Esophagus squamous epithelium (tissue), 4 donors: Measurements from ENCODE around the gene CTNNBIP1.

Experiments
- POLR2A ChIP-seq, 4 donors: fragments of 450-650 bp; IDR thresholded peaks; one replicate each; pipeline ENCODE4 v1.6.1; 2017; ENCODE audit warnings: antibody characterized with exemption in 4 of 4, mild to moderate bottlenecking in 4 of 4, moderate library complexity in 3 of 4
- TF ChIP-seq, protein P1 (sequence below), 6 experiments: fragments of 450-650 bp in 4 of 6; fragments of 200-600 bp in 2 of 6; sonication (generic) in 2 of 6; IDR thresholded peaks; one replicate each; pipeline ENCODE4 v1.5.1; 2016 to 2019; ENCODE audit warnings: antibody characterized with exemption in 6 of 6, mild to moderate bottlenecking in 4 of 6, moderate library complexity in 4 of 6

DNA sequence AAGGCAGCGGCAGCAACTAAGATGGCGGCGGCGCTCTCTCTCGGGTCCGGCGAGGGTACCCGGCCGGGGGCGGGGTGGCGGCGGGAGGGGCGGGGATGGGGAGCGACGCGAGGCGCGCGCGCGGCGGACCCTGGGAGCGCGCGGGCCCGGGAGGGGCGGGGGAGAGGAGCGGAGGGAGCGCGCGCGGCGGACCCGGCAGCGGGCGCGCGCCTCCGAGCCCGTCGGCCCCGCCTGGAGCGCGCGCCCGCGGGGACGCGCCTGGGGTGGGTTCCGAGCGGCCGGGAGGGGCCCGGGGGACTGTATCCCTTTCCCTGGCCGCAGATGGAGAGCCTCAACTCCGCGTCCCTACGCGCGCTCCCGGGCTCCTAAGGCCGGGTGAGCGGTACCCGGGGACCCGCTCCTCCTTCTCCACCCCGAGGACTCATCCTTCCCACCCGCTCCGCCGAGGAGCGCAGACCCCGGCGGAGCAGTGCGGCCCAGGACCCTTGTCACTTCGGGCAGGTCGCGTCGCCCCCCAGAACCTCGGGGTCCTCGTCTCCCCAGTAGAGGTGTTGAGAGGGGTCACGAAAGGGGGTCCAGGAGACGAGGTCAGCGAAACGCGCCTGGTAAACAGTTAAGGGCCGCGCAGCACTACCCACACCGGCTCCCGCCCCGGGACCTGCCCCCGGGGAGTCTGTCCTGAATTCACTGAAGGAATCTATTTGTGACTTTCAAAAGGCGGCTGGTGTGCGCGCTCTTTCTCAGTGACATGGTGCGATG, 85.9 kb downstream of the CTNNBIP1 start, which contains the start of gene CLSTN1:
- peak in 2 of 4 donors; percentile 14 to 45 for TF ChIP-seq POLR2A (IDR thresholded peaks at IDR 0.05)
- TF ChIP-seq, protein P1, sequence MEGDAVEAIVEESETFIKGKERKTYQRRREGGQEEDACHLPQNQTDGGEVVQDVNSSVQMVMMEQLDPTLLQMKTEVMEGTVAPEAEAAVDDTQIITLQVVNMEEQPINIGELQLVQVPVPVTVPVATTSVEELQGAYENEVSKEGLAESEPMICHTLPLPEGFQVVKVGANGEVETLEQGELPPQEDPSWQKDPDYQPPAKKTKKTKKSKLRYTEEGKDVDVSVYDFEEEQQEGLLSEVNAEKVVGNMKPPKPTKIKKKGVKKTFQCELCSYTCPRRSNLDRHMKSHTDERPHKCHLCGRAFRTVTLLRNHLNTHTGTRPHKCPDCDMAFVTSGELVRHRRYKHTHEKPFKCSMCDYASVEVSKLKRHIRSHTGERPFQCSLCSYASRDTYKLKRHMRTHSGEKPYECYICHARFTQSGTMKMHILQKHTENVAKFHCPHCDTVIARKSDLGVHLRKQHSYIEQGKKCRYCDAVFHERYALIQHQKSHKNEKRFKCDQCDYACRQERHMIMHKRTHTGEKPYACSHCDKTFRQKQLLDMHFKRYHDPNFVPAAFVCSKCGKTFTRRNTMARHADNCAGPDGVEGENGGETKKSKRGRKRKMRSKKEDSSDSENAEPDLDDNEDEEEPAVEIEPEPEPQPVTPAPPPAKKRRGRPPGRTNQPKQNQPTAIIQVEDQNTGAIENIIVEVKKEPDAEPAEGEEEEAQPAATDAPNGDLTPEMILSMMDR (IDR thresholded peaks at IDR 0.05): no peak
